Measurements from ENCODE around the gene TSBP1.
"Not testable (repeated sequence)": the region's sequence is repeated elsewhere in the genome, so short reads cannot be mapped to it uniquely, and the experiment has no call there.

TSBP1 gene

DNA sequence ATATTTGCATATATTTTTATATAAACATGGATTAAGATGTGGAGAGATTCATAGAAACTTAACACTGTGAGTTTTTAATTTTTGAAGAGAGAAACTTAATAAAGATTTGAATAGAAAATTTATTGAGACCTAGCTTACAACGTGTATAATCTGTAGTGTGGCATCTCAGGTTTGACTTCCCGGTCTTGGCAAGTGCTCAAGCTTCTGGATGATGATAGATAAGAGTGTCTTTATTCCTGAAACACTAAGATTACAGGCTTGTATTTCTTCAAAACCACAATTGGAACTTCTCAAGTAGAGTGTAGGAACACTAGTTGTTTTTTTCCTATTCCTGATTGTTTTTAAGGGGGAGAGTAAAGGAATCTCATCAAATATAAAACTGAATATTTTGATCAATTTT lies 83.3 kb downstream of the TSBP1 start:
- DNase-seq (ENCODE audit: low read depth): no peak

GRCh38 chr6:32273801-32274577 lies 97.7 kb downstream of the TSBP1 start:
- DNase-seq (ENCODE audit: low read depth): not testable (repeated sequence)

- DNase-seq (ENCODE audit: low read depth): no peak
Measured at GRCh38 chr6:32271429-32271828, 100.3 kb downstream of the TSBP1 start.

- not testable (repeated sequence) for DNase-seq (ENCODE audit: low read depth)
Measured at GRCh38 chr6:32268459-32268858, 103.2 kb downstream of the TSBP1 start.

DNA sequence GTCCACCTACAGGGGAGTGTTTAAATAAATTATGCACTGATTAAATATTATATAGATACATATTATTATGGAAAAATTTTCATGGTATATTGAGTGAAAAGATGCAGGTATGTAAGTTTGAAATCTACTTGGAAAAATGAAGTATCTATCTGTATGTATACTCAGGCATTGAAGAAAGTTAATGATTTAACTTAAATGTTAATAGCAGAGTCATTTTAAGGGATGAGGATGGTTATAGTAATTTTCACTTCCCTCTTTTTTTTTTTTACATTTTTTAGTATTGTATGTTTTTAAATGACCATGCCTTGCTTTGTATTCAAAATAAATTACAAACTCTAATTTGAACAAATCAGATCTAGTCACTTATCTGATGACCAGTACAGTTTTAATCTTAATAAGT lies 104.7 kb downstream of the TSBP1 start:
- DNase-seq (ENCODE audit: low read depth): no peak

DNA sequence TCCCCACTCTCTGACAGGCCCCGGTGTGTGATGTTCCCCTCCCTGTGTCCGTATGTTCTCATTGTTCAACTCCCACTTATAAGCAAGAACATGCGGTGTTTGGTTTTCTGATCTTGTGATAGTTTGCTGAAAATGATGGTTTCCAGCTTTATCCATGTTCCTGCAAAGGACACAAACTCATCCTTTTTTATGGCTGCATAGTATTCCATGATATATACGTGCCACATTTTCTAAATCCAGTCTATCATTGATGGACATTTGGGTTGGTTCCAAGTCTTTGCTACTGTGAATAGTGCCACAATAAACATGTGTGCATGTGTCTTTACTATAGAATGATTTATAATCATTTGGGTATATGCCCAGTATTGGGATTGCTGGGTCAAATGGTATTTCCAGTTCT lies 114.4 kb downstream of the TSBP1 start:
- DNase-seq (ENCODE audit: low read depth): not testable (repeated sequence)

DNA sequence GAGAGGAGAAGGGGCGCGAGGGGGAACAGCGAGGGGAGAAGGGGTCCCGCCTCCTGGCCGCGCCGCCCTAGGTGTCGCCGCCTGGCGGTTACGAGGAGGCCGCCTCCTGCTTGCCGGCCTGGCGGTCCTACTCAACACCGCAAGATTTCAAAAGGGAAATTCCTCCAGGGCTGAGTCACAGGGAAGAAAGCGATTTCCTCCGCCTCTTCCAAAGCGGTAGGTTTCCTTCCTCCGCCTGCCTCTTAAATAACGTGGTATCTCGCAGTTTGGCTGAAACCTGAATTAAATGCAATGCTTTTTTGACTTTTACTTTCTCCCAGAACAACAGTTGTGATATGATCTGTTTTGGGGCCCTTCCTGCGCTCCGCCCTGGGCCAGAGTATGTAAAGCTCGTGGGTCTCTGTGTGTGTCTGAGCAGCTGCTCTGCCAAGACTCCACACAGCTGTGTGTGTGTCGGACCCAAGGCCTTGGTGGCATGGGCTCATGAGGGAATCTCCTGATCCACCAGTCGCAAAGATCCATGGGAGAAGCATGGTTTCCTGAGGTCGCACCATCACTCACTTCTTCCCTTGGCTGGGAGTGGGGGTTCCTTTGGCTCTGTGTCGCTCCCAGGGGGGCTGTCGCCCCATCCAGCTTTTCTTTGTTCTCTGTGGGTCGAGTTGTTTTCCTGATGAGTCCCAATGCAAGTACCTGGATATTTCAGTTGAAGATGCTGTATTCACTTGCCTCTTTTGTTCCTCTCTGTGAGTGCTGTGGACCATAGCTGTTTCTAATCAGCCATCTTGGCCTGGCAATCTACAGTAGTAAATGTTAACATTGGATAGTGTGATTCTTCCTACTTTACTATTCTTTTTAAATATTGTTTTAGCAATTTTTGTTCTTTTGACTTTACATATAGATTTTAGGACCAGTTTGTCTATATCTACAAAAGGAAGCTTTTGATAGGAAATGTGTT lies 116.2 kb downstream of the TSBP1 start:
- DNase-seq (ENCODE audit: low read depth): peak; percentile 86

DNA sequence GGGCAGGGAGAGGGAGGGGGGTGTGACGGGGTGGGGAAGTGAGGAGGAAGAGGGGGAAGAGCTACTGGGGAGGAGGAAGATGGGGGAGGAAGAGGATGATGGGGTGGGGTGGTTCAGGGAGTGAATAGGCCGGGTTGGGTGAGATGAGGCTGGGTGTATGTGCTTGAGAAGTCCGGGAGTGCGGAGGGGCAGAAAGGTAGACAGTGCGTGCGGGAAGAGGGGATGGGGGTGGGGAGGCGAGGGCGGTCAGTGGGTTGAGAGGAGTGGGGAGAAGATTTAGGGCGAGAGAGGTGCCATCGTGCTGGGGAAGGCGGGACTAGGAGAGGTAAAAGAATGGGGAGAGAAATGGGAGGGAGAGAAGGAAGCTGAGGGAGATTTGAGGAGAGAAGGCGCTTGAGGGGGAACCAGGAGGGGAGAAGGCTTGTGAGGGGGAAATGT lies 116.9 kb downstream of the TSBP1 start:
- no peak for DNase-seq (ENCODE audit: low read depth)

- DNase-seq (ENCODE audit: low read depth): no peak
Measured at GRCh38 chr6:32252331-32253009, 119.2 kb downstream of the TSBP1 start.

GRCh38 chr6:32249262-32249661 lies 122.4 kb downstream of the TSBP1 start:
- DNase-seq (ENCODE audit: low read depth): no peak

DNA sequence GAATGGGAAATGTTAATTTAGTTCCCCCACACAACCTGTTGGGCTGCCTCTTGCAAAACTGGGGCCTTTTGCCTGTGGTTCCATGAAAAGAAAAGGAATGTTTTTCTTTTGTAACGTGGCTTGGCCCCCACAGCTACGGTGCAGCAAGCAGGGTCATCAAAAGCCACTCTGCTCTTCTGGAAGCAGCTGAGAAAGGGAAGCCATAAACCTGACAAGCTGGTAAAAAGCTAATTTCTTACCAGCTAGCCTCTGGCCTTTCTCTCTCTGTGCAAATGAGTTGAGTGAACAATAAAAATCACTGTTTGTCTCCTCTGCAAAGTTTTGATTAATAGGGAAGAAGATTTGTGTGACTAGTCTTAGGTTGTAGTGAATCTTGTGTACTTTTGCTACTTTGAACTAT lies 124.3 kb downstream of the TSBP1 start:
- no peak for DNase-seq (ENCODE audit: low read depth)

DNA sequence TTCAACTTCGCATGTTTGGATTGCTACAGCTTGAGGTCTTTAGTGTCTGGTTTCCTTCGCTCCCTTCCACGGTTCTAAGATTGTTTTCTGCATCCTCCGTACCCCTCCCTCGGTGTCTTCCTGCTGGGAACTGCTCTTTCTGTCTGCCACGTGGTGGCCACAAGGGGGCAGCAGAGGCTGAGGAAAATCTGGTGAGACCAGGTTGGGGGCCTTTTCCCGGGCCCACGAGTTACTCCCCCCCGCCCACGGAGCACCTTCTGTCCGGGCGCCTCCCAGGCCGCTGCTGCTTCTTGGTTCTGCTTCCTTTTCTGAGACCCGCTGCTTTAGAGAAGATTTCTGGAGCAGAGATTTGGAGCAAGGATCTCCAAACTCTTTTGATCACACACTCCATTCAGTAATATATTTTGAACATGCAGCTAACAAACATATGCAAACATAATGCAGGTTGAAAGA lies 126.7 kb downstream of the TSBP1 start:
- DNase-seq (ENCODE audit: low read depth): peak; percentile 82

DNA sequence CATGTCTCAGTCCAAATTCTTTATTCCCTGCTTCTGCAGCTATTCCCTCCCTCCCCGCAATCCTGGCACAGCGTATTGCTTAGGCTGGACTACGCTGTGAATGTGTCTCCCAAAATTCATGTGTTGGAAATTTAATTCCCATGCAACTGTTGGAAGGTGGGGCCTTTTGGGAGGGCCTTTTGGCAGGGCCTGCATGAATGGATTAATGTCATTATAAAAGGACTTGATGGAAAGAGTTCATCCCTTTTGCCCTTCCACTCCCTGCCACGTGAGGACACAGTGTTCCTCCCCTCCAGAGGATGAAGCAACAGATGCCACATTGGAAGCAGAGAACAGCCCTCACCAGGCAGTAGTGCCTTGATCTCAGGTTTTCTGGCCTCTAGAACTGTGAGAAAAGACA lies 127.4 kb downstream of the TSBP1 start:
- DNase-seq (ENCODE audit: low read depth): peak; percentile 66
